Dermis microvascular lymphatic vessel endothelial cell (primary cell): ENCODE results near the gene C4orf17. TPM values are rescaled to one million over a fixed set of nuclear protein-coding genes. Genes with fewer than 3 reads are reported as not detected.

Source experiments
- total RNA-seq: library from RNA; depleted of rRNA; stranded (reverse); fragments of >200 nt; gene quantifications from 2 replicates; pipeline ENCODE4 v1.2.1, GENCODE V29; 2014

The C4orf17 gene
- total RNA-seq, 1 donor from 2014 or later, result not detected

Other genes with a start within 250 kb of the C4orf17 start
- not detected in 2 replicates for gene ADH1A, start 220.0 kb upstream of the C4orf17 start, total RNA-seq
- 0.13 TPM in 2 replicates for gene ADH1B, start 189.6 kb upstream of the C4orf17 start, total RNA-seq
- gene ADH1C, start 158.3 kb upstream of the C4orf17 start, total RNA-seq, result not detected in 2 replicates
- 0.13 TPM in 1 of 2 replicates, not detected in the other for gene ADH7, start 75.7 kb upstream of the C4orf17 start, total RNA-seq
- 3.5 and 4.9 TPM in 2 replicates for gene TRMT10A, start 53.0 kb downstream of the C4orf17 start, total RNA-seq
- gene MTTP, start 63.8 kb downstream of the C4orf17 start, total RNA-seq, result not detected in 2 replicates
- under 0.01 TPM in 2 replicates for gene C4orf54, start 146.8 kb downstream of the C4orf17 start, total RNA-seq